ENCODE data around the gene RHBDL3.

The RHBDL3 gene

DNA sequence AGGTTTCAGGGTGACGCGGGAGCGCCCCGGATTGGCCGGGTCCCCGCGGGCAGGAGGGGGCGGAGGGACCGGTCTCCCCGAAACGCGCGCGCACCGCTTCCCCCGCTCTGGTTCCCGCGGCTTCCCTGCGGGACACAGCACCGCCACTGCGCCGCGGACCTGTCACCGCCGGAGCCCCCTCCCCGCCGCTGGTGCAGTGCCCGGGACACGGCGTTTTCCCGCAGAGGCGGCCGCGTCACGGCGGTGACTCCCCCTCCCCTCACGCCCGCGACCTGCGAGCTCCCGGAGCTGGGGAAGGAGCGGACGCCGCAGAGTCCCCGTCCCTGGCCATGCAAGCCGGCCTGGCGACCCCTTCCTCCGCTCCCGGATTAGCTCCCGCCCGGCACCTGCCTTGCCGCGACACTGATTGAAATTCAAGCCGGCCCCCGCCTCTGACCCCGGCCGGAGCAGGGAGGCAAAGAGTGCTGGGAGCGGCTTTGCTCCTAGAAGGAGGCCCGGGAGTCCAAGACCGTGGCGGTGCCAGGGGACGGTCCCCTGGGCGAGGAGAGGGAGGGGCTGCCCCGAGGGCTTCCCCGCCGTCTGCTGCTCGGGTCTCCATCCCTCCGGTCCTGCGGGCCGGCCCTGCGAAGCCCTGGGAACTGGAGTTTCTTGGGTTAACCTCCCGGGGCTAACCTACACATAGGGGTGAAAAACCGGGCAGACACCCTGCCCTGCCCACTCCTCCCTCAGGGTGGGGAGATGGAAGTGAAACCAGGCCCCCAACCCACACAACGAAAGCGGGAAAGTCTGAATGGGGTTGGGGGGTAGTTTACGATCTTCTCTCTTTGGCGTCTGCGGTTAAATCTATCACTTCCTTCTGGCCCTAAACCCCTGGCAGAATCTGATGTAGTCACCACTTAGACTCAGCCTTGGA lies 1.0 kb downstream of the RHBDL3 start:
- DNase-seq = peak; percentile 69

DNA sequence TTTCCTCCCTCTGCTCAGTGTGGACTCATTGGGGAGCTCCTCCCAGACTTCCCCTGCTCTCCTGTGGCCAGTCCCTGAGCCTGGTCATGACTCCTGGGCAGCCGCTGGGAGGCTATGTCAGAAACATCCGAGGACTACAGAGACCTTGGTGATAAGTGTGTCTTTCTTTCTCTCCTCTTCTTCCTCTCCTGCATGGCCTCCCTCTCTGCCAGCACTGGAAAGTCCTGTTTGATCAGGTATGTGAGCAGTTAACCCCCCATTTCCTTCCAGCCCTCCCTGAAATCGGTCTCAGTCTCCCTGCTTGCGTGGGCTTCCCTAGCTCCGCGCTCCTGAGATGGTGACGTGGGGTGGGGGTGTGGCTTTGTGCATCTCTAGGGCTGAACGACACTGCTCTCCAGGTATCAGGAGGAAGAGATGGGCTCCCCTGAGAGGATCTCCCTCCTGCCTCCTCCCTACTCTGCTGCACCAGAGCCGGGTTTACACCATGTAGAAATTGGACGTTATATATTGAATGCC lies 2.1 kb downstream of the RHBDL3 start:
- DNase-seq = no peak

DNA sequence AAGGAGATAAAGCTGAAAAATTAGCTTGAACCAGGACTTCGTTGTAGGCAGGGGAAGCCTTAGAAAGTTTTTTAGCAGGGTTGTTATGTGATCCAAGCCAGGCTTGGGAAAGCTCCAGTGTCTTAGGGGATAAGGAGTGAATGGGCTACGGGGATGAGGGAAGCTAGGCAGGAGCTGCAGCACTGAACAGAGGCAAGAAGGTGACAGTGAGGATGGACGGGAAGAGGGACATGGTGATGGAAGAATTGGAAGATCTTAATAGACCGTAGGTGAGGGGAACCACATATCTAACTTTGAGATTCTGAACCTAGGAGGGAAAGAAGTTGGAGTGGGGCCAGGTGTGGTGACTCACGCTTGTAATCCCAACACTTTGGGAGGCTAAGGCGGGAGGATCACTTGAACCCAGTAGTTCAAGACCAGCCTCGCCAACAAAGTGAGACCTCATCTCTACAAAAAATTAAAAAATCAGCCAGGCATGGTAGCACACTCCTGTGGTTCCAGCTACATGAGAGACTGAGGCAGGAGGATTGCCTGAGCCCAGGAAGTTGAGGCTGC lies 3.2 kb downstream of the RHBDL3 start:
- DNase-seq = no peak

DNA sequence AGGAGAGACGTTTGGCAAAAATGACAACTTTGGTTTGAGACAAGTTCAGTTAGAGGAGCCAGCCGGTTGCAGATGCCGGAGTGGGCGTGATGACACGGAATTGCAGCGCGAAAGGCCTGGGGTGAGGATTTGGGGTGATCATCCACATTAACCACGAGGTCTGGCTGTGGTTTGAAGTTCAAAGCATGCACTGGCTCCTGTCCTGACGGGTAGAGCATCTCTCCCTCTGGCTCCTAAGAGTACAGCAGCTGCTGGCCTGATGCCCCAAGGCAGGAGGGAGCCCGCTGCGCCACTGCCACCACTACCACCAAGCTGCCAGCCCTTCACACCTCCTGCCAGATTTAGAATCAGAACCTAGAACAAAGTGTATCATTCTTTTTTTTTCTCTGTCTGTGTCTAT lies 3.7 kb downstream of the RHBDL3 start:
- DNase-seq = no peak

DNA sequence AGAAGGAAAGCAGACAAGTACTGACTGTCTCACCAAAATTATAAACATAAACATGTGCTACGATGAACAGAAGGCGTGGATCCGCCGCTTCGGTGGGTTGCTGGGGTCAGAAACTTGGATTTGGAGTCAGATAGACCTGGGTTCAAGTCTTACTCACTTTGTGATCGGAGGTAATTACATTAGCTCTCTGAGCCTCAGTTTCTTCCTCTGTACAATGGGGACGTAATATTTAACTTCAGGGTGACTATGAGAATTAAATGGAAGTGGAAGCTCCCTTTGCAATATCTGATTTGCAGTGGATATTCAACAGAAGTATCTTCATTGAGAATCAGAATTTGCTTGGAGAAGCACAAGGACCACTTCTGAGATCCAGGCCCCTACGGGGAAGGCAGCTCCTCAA lies 6.2 kb downstream of the RHBDL3 start:
- DNase-seq = no peak

DNA sequence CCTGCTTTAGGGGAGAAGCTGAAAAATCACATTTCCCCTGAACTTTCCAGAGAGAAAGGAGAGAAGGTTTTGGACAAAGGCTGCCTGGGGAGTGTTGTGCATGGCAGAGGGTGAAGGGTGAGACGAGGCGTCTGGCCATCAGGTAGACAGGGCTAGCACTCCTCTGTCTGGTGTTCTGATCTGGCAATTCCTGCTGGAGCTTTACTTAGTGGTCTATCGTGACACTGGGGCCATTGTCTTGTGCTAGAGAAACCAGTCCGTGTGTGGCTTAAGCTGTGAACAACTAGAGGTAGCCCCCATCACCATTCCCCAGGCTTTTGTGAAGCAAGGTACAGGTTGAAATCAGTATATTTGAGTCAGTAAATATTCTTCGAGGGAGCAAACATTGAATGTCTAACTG lies 8.5 kb downstream of the RHBDL3 start:
- no peak for DNase-seq

DNA sequence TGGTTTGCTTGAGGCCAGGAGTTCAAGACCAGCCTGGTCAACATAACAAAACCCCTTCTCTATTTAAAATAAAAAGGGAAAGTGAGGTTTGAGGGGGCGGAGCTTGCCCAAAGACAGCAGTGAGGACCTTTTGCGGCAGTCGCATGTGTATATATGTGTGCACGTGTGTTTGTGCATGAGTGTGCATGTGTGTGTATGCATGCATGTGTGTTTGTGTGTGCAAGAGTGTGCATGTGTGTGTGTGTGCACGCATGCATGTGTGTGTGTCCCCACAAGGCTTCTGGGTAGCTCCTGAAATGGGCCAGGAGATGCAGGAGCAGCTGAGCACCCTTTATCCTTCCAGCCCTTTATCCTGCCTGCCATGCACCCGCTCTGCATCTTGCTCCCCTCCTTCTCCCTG lies 9.0 kb downstream of the RHBDL3 start:
- DNase-seq = no peak

DNA sequence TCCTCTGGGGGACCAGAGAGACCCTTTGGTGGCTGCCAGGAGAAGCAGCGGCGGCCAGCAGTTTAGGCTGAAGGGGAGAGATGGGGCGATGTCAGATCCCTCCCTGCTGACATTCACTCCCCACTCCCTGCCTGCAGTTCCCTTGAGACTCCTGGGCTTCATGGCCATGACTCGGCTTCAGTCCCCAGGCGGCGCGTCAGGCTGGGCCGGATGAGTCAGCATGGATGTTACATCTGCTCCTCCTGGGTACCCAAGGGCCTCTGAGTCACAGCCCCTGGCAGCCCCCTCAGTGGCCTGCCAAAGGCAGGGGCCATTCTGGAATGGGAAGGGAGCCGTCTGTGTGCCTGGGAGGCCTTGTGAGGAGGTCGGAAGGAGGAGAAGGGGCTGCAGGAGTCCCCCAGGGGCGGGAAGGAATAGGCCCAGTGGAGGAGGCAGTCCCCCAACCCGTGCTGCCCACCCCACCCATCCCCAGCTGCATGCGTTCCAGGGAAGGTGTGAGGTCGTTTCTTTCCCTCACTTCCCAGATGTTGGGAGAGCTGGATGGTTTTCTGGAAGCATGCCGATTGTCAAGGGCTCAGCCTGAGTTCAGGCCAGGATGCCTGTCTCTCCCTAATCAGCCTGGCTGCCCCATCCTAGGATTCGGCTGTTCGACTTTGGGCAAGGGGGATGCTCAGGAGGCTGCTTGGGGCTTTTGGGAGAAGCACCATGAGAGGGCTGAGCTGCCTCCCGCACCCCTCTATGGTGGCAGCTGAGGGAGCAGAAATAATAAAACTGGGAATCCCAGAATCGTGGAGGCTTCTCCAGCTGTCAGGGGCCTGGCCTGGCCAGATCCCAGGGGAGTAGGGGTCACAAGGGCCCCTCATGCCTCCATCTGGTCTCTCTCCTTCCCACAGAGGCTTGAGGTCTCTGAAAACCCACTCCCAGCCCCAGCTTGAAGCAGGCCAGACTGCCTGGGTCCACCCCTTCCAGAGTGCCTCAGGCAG lies 9.7 kb downstream of the RHBDL3 start:
- no peak for DNase-seq

DNA sequence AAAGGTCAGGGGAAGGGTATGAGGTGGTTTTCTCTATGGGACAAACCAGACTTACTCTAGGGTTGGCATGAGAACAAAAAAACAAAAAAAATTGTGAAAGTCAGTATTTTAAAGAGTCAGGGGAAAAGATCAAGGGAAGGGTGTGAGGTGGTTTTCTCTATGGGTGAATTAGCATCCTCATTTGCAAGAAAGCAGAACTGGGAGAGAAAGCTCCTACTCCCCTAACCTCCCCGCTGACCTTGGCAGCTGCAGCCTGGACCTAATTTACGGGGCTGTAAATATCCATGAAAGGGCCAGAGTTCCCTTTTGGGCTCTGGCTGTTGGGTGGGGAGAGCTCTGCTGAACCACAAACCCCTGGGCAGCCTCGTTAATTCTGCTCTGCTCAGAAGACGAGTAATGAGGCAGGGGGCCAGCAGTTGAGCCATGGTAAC lies 10.6 kb downstream of the RHBDL3 start:
- peak; percentile 32 for DNase-seq

DNA sequence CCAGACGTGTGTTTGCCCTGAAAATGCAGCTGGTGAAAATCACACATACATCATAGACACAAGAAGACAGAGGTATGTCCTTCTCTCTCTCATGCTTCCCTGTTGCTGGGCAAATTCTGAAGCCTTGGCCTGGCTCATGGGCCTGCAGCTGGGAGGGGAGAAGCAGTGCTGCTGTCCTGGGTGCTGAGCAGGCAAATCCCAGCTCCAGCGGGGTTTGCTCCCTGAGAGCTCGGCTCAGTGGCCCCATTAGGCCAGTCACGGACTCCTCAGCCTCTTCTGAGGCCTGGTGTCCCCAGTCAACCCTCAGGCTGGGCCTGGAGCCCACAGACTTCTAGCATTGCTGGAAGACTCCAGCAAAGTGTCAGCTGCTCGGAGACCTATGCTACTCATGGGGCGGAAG lies 11.7 kb downstream of the RHBDL3 start:
- DNase-seq = peak; percentile 38

DNA sequence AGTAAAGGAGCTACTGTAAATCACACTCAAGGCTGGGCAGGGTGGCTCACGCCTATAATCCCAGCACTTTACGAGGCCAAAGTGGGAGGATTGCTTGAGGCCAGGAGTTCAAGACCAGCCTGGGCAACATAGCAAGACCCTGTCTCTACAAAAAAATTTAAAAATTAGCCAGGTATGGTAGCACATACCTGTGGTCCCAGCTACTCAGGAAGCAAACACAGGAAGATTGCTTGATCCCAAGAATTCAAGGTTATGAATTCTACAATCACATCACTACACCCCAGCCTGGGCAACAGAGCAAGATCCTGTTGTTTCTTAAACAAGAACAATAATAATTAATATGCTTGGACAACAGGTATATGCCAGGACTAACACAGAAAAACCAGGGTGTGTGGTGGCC lies 13.2 kb downstream of the RHBDL3 start:
- DNase-seq = no peak

DNA sequence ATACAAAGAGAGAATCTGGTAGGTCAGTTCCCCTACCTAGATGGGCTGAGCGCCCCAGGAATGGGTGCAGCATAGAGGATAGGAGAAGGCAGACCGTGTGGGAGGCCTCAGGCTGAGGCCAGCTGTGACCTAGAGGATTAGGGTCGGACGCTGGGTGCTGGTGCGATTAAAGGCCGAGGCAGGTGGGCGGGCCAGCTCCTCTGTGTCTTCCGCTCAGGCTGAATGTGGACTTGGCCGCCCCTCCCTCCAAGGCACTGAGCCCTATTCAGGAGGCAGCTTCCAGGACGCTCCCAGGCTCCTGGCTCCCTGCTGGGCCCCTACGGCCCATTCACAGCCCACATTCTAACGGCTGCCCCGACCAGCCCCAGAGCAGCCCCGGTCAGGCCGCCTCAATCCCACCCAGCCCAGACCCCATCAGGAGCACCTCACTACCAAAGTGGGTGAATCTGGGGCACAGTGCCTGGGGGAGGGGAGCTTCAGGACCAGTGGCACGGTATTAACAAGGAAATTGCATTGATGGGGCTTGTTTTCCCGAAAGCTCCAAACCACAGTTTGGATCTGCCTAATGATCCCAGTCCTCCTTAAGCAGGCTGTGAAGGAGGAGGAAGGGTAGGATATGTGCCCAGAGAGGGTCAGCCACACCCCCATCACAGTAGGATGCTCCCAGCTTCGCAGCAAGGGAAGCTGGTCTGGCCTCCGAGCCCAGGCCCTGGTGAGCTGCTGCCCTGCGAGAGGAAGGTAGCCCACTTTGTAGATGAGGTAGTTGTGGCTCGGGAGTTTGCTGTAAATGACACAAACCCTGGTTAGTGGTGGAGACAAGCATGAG lies 14.5 kb downstream of the RHBDL3 start:
- no peak for DNase-seq

DNA sequence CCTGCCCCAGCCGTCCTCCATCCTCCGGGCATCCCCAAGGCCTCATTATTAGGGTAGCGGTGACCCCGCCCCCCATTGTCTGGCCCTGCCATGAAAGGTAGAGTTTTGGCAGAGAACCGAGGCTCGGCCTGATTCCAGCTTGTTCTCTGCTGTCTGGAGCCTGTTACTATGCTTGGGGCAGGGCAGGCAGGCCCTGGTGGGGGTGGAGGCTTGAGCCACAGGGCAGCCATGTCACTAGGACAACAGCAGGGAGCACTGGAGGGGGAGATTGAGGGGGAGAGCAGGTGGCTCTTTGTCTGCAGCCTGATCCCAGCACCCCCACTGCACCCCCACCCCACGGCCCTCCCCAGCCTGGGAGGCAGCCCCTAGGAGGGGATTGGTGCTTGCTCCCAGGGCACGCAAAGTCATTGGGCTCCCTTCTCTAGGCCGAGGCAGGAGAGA lies 15.4 kb downstream of the RHBDL3 start:
- no peak for DNase-seq

DNA sequence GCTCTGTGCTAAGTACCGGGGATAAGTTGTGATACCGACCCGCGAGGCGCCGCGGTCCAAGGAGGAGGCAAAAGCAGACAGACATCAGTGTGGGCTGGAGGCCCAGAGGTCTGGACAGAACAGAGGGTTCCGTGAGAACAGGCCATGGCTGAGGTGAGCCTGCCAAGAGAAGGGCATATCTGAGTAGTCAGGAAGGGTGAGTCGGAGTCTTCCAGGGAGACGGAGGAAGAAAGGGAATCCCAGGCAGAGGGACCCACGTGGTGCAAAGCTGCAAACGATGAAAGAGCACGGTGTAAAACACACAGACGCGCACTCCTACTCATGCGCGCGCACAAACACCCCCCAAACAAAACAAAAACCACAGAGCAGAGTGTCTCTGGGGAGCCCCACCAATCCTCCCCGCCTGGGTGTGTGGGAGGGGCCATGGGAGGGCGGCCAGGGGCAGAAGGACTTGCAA lies 18.1 kb downstream of the RHBDL3 start:
- DNase-seq = no peak

DNA sequence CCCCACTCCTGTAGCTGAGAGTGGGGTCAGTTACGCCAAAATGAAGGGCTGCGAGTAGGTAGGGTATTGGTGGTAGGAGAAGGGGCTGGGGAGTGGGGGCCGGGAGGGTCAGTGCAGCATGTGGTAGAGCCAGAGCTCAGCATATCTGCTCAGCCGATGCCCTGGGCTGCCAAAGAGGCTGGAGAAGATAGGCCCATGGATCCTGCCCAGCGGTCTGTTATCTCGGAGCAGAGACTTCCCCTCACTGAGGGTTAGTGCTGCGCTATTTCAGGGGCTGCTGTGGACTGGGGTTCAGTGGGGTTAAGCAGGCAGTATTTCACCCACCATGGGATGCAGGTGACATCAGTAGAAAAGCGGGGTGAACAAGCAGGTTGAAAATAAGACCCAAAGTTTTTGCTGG lies 19.7 kb downstream of the RHBDL3 start:
- no peak for DNase-seq

DNA sequence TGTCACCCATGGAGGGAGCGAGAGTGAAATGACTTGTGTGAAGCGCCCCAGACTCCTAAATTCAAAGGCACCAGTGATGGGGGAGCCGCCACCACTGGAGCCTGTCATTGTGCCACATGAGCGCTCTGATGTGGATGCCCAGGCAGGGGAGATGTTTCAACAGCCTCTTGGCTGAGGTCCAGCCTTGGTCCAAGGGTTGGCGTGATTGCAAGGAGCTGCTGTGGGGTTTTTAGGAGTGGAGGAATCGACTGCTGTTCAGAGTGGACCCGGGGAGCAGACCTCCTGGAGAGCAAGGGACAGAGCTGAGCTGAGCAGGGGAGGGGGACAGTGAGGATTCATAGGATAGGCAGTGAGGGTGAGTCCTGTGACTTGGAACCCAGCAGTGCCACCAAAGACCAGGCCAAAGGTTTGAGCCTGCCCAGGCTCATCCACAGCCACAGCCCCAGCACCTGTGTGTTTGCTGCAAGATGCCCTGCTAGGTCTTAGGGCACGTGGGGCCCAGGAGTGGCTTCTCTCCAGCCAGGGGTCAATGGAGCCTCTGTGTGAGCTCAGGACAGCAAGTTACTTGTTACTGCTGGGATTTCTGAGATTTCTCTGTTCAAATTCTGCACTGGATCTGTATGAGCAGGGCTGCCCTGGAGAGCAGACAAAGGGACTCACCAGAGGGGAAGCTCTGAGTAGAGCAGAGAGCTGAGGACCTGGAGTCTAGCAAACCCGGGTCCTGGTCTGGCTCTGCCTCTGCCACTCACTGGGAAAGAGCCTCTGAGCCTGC lies 20.3 kb downstream of the RHBDL3 start:
- DNase-seq = no peak

DNA sequence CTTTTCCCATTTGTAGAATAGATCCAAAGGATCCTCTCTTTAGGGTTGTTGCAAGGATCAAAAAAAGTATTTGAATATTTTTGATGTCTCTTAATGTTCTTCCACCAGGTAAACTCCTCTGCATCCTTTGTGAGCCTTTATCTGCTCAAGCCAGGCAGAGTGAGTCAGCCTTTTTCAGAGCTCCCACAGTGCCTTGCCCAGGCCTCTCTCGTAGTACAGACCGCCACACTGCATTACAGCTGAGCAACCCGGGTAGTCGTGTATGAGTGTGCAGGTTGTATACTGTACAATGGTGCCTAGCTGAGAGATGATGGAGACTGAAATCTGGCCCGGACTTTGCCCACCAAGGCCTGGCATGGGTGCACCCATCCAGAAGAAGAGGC lies 20.9 kb downstream of the RHBDL3 start:
- no peak for DNase-seq

DNA sequence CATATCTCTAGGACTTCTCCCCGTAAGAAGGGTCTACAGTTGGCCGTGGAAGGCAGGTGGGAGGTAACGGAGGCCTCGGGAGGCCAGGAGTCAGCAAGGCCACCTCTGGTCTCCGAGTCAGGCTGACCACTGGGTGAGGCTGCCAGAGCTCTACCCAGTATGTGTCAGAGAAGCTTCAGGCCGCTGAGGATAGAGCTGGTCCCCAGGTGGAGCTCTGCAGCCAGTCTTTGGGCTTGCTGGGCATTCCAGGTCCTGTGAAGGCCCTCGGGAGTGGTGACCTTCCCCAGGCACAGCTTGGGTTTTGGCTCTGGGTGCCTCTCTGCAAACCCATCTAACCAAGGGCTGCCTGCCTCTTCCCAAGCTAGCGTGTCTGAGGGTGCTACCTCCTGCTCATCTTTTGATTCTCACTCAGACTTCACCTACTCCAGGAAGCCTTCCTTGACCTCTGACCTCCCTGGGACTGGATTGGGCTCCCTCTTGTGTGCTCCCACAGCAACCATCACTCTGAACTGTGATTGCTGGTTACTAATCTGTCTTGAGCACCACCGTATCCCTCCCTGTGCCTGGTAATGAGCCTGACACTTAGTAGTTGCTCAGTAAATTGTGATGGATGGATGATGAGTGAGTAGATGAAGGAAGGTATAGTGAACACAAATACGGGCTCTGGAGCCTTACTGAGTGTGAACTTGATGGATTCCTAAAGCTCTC lies 22.3 kb downstream of the RHBDL3 start:
- no peak for DNase-seq

DNA sequence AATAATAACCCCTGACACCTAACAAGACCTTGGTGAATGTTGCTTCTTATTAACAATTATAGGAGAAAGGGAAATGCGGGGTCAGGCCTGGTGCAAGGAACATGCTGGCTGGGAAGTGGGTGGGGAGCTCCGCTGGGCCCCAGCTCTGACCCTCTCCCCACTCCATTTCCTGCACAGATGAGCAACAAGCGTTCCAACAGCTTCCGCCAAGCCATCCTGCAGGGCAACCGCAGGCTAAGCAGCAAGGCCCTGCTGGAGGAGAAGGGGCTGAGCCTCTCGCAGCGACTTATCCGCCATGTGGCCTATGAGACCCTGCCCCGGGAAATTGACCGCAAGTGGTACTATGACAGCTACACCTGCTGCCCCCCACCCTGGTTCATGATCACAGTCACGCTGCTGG lies 23.0 kb downstream of the RHBDL3 start:
- no peak for DNase-seq

DNA sequence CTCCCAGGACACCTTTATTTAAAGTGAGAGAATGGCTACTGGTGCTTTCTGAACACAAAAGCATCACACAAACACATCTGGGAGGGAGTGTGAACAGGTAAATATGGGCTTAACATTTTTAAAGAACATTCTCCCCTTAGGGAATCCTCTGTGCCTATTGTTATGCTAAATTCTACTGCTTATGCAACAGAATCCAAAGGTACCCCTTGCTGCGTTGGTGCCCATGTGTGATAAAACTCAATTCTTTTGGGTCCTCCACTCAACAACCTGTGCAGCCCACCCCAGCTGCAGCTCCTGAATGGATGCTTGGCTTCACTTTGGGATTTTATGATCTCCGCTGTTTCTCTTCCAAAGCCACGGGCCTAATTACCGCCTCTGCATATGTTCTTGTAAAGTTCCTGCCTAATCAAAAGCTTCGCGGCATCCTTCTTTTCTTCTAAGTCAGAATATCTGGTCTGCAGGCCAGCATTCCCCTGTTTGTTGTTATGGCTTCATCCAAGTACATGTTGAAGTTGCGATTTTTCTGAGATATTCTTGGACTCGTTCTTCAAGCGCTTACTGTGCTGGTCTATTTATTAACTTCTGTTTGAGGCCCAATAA lies 23.9 kb downstream of the RHBDL3 start:
- DNase-seq = no peak

Data from right kidney (tissue), 1 donor.